Superior temporal gyrus (tissue), 1 donor: ENCODE results near the gene FCMR.

Experiments used
- DNase-seq: peaks from one replicate; pipeline ENCODE4 v3.0.0-alpha.2; 2016; ENCODE audit errors: extremely low spot score

The FCMR gene

DNA sequence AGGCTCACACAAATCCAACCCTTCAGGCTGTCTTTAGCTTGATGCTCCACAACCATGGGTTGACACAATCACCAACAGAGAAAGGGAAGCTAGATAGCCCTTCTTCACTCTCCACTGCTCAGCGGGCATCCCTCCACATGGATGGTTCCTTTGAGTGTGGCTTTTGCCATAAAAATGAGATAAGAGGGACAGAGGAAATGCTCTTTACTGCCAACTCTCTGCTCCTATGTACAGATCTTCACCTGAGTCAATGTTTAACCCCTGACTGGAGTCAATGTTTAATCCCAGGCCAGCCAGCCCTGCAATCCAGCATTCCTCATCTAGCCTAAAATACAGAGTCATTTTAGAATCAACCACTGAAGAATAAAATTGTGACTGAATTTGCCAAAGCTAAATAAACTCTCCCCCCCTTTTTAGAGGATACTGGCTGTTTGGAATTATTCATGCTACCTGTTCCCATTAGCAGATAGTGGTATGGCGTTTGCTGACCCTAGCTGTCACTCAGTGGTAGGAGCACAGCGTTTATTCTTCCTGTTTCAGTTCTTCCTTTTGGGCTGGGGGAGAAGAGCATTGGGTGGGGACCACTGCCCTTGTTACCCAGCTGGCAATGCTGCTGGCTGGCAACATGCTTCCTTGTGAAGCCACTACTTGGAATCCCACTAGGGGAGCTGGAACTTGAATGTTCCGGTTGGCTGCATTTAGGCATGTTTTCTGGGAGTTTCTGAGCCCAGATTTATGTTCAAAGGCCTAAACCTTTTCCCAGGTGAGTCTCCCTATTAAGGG lies 29.8 kb upstream of the FCMR start:
- DNase-seq, result no peak

DNA sequence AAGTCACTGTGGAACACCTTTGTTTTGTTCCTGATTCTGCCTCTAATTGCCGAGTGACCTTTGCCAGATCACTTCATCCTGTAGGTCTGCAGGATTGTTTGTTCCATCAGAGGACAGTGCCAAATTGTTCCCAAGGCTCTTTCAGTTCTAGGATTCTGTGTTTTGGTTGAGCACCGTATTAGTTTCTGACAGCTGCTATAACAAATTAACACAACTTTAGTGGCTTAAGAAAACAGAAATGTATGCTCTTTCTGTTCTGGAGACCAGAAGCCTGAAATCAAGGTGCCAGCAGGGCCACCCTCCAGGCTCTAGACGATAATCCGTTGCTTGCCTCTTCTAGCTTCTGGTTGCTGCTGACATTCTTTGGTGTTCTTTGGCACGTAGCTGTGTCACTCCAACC lies 27.9 kb upstream of the FCMR start:
- no peak for DNase-seq

DNA sequence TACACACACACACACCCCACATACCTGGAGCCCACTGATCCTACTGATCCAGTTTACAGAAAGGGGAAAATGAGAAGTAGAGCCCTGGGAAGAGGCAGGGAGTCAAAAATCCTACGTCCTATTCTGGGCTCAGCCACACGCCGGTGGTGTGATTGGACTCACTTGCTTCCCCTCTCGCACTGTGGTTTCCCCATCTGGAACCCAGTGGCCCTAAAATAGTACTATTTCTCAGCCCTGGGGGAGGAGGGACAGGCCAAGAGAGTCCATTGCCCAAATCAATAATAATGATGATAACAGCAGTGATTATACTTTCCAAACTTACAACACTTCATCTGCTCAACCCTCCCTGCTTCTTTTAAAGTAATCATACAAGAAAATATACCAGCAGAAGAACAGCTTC lies 27.5 kb upstream of the FCMR start:
- no peak for DNase-seq

DNA sequence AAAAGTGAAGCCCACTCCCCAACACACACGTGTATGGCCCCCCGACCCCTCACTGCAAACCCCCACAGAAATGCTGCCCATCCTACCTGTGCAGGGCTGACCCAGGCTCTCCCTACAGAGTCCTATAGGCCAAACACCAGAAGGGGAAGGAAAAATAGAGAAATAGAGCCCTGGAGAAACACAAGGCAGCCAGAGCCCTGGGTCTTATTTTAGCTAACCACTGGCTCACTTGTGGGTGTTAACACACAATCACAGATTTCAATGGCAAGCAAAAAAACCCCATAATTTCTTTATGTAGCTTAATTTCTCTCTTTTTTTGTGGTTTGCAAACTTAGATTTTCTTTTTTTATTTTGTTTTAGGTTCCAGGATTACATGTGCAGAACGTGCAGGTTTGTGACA lies 25.5 kb upstream of the FCMR start:
- no peak for DNase-seq

DNA sequence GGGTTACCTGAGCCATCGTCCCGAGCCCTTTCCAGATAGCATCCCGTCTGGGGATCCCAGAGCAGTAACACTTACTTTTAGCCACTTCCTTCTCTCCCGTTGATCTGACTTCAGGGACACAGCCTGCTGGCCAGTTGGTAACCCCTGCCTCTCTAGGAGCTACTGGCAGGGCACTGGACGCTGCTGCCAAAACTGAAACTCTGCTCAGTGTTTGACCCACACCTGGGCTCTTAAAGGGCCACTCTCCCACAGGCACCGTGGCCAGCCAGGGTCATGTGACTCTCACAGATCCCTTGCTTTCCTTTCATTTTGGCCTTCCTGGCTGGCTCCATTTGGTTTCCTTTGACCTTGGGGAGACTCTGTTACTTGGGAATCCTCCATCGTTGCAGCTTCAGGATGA lies 24.5 kb upstream of the FCMR start, which contains the start of gene PIGR:
Gene PIGR, minus strand, starts transcription at position 206 of the 400 bp plus-strand sequence. CDS start 5,935 bp downstream, outside the sequence.
- no peak for DNase-seq

DNA sequence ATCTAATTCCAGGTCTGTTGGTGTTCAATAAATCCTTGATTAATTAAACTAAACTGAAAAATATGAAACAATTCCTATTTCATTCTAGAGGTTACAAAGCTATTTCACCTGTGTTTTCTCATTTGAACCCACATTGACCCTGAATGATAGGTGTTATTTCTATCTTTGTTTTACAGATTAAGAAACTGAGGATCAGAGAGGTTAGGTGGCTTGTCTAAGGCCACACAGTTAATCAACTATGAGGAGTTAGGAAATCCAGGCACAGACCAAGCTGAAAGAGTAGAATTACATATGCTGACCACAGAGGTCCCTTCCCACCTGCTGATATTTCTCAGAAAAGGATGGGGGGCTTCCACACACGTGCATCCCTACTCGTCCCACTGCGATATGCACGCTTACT lies 24.0 kb upstream of the FCMR start:
- DNase-seq, result no peak

DNA sequence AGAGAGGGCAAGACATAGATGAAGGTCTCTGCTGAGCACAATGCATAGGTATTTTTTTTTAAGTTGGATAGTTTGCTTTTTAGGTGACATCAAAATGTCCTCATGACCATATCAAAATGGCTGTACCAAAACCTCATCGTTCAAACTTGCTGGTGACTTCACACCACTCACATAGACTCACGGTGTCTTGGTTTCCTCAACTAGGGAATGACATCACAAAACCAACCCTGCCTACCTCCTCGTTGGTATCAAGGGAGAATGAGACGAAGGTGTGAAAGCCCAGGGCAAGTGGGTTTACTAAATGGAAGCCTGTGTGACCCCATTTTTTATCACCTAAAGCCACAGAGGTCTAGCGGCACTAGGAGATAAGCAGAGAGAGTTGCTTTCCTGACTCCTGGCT lies 23.0 kb upstream of the FCMR start:
- no peak for DNase-seq

DNA sequence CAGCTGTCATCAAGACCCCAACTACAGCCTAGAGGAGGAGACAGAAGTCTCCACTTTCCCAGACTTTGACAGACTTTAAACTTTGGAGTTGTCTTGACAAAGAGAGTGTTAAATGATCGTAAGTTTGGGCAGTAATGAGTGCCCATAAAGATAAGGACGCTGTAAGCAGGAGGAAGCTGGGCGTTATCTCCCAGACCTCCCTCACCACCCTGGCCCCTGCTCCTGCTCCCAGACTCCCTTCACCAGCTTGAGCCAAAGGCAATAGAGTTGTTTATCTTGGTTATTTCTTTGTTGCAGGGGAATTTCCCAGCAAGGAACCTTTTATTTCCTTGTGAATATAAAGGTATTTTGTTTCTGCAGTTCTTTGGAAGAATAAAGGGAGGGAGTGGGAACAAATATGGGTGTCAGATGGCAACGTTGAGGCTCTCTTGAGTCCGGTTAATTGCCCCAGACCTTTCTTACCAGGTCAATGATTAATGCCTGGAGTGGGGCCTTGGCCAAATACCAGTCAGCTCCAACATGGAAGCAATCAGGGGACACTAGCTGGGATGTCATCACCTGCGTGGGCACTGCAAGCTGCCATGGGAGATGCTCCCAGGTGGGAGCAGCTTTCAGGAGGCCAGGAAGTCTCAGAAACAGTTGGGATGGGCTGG lies 20.2 kb upstream of the FCMR start:
- DNase-seq, result no peak

DNA sequence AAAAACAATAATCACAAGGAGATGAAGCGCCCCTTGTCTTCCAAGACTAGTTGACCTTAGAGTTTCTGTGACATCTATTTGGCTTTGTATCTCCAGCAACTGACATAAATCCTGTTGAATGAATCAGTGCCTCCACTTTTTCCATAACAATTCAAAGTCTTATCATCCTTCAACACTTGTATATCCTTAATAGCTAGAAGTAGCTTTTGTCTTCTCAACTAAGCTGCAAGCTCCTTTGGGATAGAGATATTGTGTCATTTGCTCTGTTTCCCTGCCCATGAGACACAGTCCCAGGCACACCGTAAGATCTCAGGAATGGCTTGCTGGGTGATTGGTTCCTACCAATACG lies 18.8 kb upstream of the FCMR start:
- no peak for DNase-seq

DNA sequence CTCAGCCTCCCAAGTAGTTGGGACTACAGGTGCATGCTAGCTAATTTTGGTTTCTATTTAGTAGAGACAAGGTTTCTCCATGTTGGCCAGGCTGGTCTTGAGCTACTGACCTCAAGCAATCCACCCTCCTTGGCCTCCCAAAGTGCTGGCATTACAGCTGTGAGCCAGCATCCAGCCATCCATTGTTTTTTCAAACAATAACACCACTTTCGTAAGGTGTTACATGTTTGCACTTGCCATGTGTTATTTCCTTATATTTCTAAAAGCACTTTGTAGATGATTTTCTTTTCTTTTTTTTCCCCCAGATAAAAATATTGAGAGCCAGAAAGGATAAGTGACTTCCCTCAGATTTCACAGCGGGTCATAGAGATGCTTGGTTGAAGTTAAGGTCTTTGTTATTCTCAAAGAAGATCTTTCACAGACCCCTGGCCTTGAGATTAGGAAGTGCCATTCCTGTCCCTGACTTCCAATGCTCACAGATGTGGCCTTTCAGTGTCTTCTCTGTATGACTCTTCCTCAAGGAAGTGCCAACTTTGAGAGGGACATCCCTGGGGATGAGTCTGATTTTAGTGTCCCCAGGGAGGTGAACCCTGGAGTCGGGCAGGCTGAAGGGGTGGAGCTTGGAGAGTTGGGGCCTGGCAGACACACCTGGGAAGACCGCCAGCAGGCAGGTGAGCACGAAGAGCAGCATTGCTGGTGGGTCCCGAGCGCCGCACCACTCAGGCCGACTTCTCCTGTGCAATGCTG lies 18.3 kb upstream of the FCMR start:
- no peak for DNase-seq

DNA sequence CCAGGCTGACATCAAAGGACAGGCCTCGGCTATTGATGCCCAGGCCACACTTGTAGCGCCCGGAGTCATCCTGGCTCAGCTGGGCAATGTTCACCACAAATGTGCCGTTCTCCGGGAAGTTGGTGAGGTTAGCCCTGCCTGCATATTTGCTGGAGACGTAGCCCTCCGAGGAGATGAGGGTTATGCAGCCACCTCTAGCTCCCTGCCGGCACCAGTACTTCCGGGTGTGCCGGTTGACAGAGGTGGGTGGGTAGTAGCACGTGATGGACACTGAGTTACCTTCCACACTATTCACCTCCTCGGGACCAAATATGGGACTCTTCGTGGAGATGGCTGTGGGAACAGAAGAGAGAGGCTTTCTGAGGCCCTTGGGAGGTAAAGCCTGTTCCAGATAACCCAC lies 17.4 kb upstream of the FCMR start:
- DNase-seq, result no peak

DNA sequence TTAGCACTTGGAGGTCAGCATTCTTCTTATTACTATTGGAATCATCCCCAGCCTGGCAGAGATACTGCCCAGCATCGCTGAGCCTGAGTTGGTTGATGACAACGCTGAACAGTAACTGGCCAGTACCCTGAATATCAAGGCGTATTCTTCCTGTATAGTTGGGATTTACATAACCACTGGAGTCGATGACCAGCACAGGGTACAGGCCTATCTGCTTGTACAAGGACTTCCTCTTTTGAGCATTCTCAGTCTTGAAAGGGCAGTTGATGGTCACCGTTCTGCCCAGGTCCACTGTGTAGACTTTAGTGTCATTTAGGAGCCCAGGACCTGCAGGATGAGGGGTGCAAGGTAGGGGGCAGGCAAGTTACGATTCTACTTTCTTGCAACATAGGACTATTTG lies 15.7 kb upstream of the FCMR start:
- DNase-seq, result no peak

DNA sequence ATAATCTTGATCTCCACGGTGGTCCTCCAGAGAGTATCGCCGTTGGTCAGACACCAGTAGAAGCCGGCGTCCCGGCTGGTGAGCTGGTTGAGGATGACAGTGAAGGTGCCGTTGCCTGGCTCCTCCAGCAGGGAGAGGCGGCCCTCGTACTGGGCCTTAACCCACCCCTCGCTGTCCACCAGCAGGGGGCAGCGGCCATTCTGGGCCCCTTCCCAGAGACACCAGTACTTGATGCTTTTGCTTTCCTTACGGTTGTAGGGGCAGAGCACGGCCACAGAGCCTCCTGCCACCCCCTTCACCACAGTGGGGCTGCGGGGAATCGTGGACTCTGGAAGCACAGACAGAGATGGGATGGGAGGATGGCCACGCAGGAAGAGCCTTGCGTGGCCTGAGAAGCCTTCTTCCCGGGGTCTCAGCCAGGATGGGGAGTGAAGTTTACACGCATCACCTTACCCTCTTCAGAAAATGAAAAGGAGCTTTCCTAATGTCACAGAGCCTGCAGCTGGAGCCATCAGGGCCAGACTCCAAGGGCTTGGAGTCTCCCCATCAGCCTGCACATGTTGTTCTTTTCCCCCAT lies 13.8 kb upstream of the FCMR start:
- no peak for DNase-seq

DNA sequence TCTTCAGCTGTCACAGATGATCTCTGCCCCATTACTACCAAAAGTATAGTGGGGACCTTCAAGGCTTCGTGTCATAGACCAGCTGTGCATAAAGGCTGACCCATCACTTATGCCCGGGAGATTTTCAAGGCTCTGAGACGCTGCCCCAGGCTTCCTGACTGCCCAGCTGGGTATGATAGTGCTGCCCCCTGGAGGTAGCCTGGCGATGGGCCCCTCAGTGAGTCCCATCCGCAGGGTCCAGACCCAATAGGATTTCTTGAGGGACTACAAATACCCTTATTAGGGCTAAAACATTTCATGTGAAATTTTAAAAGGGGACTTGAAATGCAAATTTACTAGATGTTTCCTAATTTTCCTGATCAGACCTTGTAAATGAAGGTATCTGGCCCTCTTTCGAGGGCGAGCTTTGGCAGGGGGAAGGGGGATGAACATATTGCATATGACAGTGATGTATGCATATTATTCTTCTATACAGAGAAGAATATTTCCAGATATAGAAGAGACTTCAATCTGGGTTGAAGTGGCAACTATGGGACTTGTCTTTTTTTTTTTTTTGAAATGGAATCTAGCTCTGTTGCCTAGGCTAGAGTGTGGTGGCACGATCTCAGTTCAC lies 11.7 kb upstream of the FCMR start:
- DNase-seq, result no peak

DNA sequence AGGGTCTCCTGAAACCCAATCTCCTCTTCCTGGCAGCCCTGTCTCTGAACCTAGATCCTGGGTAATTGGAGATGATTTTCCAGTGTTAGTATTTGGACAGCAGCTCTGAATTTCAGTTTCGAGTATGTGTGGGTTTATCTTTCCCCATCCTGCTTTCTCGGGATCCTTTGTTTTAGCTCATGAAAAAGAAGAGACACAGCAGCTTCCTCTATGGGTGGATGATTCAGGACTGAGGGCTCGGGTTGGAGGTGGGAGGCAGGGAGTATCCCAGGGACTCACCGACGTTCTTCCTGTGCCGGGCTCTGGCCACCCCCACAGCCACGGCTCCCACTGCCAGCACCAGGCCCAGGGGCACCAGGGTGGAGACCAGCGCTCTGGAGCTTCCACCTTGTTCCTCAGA lies 10.4 kb upstream of the FCMR start:
- DNase-seq, result no peak

DNA sequence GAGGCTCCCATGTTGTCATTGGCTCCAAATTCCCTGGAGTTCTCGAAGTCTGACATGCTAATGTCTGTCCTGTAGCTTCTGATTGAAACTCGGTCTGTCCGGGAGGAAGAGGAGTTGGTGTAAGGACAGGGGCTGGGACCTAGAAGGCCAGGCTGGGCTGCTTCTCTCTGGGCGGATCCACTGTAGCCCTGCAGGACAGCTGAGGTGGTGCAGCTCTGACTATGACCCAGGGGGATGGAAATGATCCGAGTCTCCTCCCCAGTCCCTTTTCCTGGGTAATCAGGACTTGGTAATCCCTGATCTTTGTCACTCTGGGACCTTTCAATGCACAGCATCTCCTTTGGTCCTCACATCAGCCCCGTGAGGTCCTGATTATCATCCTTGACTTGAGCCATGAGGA lies 10.0 kb upstream of the FCMR start:
- no peak for DNase-seq

DNA sequence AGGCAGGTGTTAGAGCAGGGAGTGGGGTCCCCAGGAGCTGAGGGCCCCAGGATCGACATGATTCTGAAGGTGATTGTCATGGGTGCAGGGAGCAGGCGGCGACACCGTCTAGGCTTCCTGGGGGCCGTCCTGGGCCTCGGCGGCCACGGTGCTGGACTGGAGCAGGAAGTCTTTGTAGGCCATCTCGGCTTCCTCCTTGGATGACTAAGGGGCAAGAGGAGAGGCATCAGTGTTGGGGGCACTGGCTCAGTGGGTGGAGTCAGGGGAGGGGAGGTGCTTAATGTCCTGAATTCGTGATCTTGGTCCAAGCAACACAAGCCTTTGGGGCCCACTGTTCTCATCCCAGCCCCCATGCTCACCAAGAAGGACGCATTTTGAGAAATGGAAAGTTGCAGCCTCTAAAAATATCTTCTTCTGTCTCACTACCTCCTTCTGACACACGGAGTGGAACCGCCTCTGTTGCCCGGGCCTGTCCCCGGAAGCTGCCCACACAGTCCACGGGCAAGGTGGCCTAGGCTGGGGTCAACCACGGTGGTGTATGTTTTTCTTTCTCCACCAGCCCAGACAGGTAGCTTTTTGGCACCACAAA lies 8.6 kb upstream of the FCMR start:
- no peak for DNase-seq

DNA sequence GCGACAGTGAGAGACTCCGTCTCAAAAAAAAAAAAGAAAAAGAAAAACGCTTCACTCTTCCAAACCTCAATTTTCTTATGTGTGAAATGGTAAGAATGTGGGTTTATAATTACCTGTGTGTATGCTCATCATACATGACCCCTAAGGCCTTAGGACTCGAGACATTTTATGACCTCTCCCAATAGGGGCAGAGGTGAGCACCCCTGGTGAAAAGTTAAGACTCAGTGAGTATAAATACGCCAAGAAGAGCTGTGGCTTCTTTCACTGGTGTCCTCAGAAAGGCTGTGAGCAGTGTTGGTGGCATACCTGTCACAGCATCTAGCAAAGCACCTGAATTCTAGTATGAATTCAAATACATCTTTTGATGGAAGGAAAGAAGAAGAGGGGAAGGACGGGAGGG lies 7.8 kb upstream of the FCMR start:
- no peak for DNase-seq

DNA sequence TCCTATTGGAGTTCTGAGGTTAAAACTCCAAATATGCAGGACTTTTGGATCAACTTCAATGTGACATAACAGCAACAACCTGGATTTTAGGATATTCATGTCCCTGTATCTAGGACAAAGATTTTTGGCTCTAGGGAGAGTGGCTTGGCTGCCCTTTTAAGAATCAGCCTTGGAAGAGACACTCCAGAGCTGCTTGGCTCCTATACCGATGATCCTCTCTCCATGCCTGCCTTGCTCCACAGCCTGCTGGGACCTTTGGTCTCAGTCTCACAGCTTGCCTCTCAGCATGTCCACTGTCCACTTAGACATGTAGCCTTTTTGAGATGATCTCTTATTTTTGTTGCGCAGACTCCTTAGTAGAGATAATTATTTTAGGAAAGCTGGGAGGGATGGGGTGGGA lies 4.5 kb upstream of the FCMR start:
- DNase-seq, result no peak

DNA sequence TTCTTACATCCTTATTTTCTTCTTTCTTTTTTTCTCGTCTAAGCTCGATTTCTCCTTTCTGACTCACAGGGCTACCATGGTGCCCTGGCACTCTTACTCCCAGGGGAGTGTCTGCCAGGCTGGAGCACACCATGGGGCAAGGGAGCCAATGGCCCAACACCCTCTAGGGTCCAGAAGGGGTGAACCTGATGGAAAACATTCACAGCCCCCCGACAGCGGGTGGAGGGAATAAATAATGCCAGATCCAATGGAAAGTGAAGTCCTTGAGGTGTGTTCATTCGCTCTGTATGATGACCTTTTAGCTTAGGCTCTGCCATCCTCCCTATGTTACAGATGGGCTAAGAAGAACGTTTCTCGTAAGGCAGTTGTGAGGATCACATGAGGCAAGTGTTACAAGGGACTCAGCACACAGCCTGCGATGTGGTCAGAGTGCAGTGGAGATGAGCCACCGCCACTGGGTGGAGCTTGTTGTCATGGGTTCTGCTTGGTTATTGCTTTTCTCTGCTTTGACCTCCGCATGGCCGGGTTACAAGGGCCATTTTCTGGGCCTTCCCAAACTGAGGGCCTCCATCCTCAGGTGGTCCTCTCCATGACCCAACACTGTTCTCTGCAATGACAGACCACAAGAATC lies 3.5 kb upstream of the FCMR start:
- no peak for DNase-seq

DNA sequence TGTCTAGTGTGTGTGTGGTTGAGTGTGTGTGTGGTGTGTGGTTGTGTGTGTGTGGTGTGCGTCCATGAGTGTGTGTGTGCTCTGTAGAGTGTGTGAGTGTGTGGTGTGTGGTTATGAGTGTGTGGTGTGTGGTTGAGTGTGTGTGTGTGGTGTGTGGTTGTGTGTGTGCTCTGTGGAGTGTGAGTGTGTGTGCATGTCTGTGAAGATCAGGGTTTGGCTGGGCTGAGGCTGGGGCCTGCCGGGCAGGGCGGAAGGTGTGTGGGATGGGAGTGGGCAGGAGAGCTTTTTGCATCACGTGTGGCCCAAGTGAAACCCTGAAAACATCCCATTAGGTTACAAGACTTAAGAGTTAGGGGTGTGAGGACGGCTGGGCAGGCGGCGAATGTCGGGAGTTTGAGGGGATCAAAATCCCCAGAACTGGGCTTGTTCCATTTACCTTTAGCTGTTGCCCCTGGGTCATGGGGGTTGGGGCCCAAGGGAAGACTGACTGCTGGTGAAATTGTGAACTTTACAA lies 2.9 kb upstream of the FCMR start:
- no peak for DNase-seq
